ENCODE results near the gene ACADM.
A peak's percentile ranks its signal among the peaks of the same experiment; 100 is the strongest.
"Not testable (repeated sequence)": the region's sequence is repeated elsewhere in the genome, so short reads cannot be mapped to it uniquely, and the experiment has no call there.

Gene ACADM

GRCh38 chr1:75708910-75709309 is 15.6 kb upstream of the ACADM start:
- TF ChIP-seq CTCF (IDR thresholded peaks at IDR 0.05; ENCODE audit: low read depth, low read length), result no peak
- peak in 1 of 2 donors; percentile 7 for DNase-seq (ENCODE audit: low read depth in 2 of 2)
- H3K4me3 ChIP-seq (replicated peaks in 1 of 2; ENCODE audit: low read depth in 2 of 2, low read length in 2 of 2), result no peak overlapping the region

- TF ChIP-seq CTCF (IDR thresholded peaks at IDR 0.05; ENCODE audit: low read depth, low read length), result no peak
- H3K4me3 ChIP-seq (replicated peaks in 1 of 2; ENCODE audit: low read depth in 2 of 2, low read length in 2 of 2), result no peak overlapping the region
- DNase-seq (ENCODE audit: low read depth in 2 of 2), result no peak
Observed at GRCh38 chr1:75710832-75711231, 13.7 kb upstream of the ACADM start.

- no peak for TF ChIP-seq CTCF (IDR thresholded peaks at IDR 0.05; ENCODE audit: low read depth, low read length)
- H3K4me3 ChIP-seq (replicated peaks in 1 of 2; ENCODE audit: low read depth in 2 of 2, low read length in 2 of 2), result no peak overlapping the region
- DNase-seq (ENCODE audit: low read depth in 2 of 2), result no peak
Observed at GRCh38 chr1:75711846-75712245, 12.7 kb upstream of the ACADM start.

- no peak for TF ChIP-seq CTCF (IDR thresholded peaks at IDR 0.05; ENCODE audit: low read depth, low read length)
- DNase-seq (ENCODE audit: low read depth in 2 of 2), result no peak
- H3K4me3 ChIP-seq (replicated peaks in 1 of 2; ENCODE audit: low read depth in 2 of 2, low read length in 2 of 2), result no peak overlapping the region
Observed at GRCh38 chr1:75712306-75712705, 12.2 kb upstream of the ACADM start.

GRCh38 chr1:75719810-75720209 is 4.7 kb upstream of the ACADM start:
- no peak for DNase-seq (ENCODE audit: low read depth in 2 of 2)
- H3K4me3 ChIP-seq (replicated peaks in 1 of 2; ENCODE audit: low read depth in 2 of 2, low read length in 2 of 2), result no peak overlapping the region
- TF ChIP-seq CTCF (IDR thresholded peaks at IDR 0.05; ENCODE audit: low read depth, low read length), result no peak

GRCh38 chr1:75720325-75720724 is 4.2 kb upstream of the ACADM start:
- no peak for TF ChIP-seq CTCF (IDR thresholded peaks at IDR 0.05; ENCODE audit: low read depth, low read length)
- no peak for DNase-seq (ENCODE audit: low read depth in 2 of 2)
- no peak overlapping the region for H3K4me3 ChIP-seq (replicated peaks in 1 of 2; ENCODE audit: low read depth in 2 of 2, low read length in 2 of 2)

- H3K4me3 ChIP-seq (replicated peaks in 1 of 2; ENCODE audit: low read depth in 2 of 2, low read length in 2 of 2), result no peak overlapping the region
- no peak for TF ChIP-seq CTCF (IDR thresholded peaks at IDR 0.05; ENCODE audit: low read depth, low read length)
- DNase-seq (ENCODE audit: low read depth in 2 of 2), result no peak
Observed at GRCh38 chr1:75720820-75721219, 3.7 kb upstream of the ACADM start.

- not testable (repeated sequence) for H3K4me3 ChIP-seq (replicated peaks in 1 of 2; ENCODE audit: low read depth in 2 of 2, low read length in 2 of 2); DNase-seq (ENCODE audit: low read depth in 2 of 2)
Observed at GRCh38 chr1:75722246-75722645, 2.3 kb upstream of the ACADM start.

All from cardiac fibroblast (primary cell).